HEK293 (cell line): ENCODE data around the gene KIFAP3.

Source experiments
- CTCF ChIA-PET: fragments of 350-600 bp; formaldehyde crosslinking; extraction: SDS; loops from one replicate; lab custom pipeline; 2021; ENCODE audit warnings: antibody characterized with exemption; lab: Yijun Ruan, JAX
- POLR2A ChIA-PET: fragments of 300-600 bp; formaldehyde crosslinking; extraction: SDS; loops from one replicate; lab custom pipeline; 2020; ENCODE audit warnings: antibody characterized with exemption, inconsistent platforms; lab: Yijun Ruan, JAX
- H3K27ac ChIP-seq: fragments of 200-500 bp; sonication (Bioruptor generic); 2 replicates; pipeline ENCODE4 v1.5.1; 2014; ENCODE audit warnings: low read depth, low read length, control low read depth, inconsistent platforms; ENCODE audit errors: extremely low read depth
- H3K36me3 ChIP-seq, 2 experiments: fragments of 200-500 bp in 1 of 2; sonication (Bioruptor generic) in 1 of 2; 1 replicate in 1 of 2; 2 replicates in 1 of 2; pipeline ENCODE4 v1.5.1; 2014 to 2017; ENCODE audit warnings: inconsistent platforms in 2 of 2, low read length in 2 of 2; ENCODE audit not compliant: control insufficient read depth in 2 of 2, insufficient read depth in 1 of 2
- H3K4me1 ChIP-seq: fragments of 200-500 bp; sonication (Bioruptor generic); 2 replicates; pipeline ENCODE4 v1.5.1; 2014; ENCODE audit warnings: mild to moderate bottlenecking, low read length, inconsistent platforms; ENCODE audit not compliant: control insufficient read depth, insufficient read depth
- H3K4me3 ChIP-seq: 2 replicates; pipeline ENCODE4 v1.5.1; 2011; ENCODE audit warnings: low read depth, mild to moderate bottlenecking, control low read depth, low read length, moderate library complexity
- H3K9me3 ChIP-seq: fragments of 200-500 bp; sonication (Bioruptor generic); 2 replicates; pipeline ENCODE4 v1.5.1; 2014; ENCODE audit warnings: low read depth, low read length, inconsistent platforms; ENCODE audit not compliant: control insufficient read depth, insufficient read depth
- SALL2 ChIP-seq: fragments of 450-650 bp; formaldehyde crosslinking; IDR thresholded peaks from 2 replicates; pipeline ENCODE4 v1.5.0; 2017; ENCODE audit warnings: missing biosample characterization, mild to moderate bottlenecking, missing genetic modification characterization, borderline replicate concordance
- YY1 ChIP-seq: fragments of 450-650 bp; formaldehyde crosslinking; IDR thresholded peaks from 2 replicates; pipeline ENCODE4 v1.5.1; 2018; ENCODE audit warnings: missing biosample characterization, missing genetic modification characterization
- ZBTB20 ChIP-seq: fragments of 450-650 bp; formaldehyde crosslinking; IDR thresholded peaks from 2 replicates; pipeline ENCODE4 v1.5.1; 2016; ENCODE audit warnings: missing biosample characterization, missing genetic modification characterization
- ZFP69B ChIP-seq: fragments of 450-650 bp; formaldehyde crosslinking; IDR thresholded peaks from 2 replicates; pipeline ENCODE4 v1.5.1; 2016; ENCODE audit warnings: missing biosample characterization, missing genetic modification characterization
- ZIC2 ChIP-seq: fragments of 450-650 bp; formaldehyde crosslinking; IDR thresholded peaks from 2 replicates; pipeline ENCODE4 v1.5.1; 2016; ENCODE audit warnings: missing biosample characterization, missing genetic modification characterization
- ZNF112 ChIP-seq: fragments of 450-650 bp; formaldehyde crosslinking; IDR thresholded peaks from 2 replicates; pipeline ENCODE4 v1.5.0; 2017; ENCODE audit warnings: missing biosample characterization, missing genetic modification characterization
- ZNF133 ChIP-seq: fragments of 450-650 bp; formaldehyde crosslinking; IDR thresholded peaks from 2 replicates; pipeline ENCODE4 v1.5.1; 2016; ENCODE audit warnings: missing biosample characterization, missing genetic modification characterization
- ZNF223 ChIP-seq: fragments of 450-650 bp; formaldehyde crosslinking; IDR thresholded peaks from 2 replicates; pipeline ENCODE4 v1.5.1; 2016; ENCODE audit warnings: missing biosample characterization, missing genetic modification characterization
- ZNF423 ChIP-seq: fragments of 450-650 bp; formaldehyde crosslinking; IDR thresholded peaks from 2 replicates; pipeline ENCODE4 v1.5.1; 2016; ENCODE audit warnings: missing biosample characterization, missing genetic modification characterization
- ZNF48 ChIP-seq: fragments of 450-650 bp; formaldehyde crosslinking; IDR thresholded peaks from 2 replicates; pipeline ENCODE4 v1.5.1; 2016; ENCODE audit warnings: missing biosample characterization, missing genetic modification characterization
- ZNF514 ChIP-seq: fragments of 450-650 bp; formaldehyde crosslinking; IDR thresholded peaks from 2 replicates; pipeline ENCODE4 v1.5.1; 2016; ENCODE audit warnings: missing biosample characterization, missing genetic modification characterization
- ZNF549 ChIP-seq: fragments of 450-650 bp; IDR thresholded peaks from 2 replicates; pipeline ENCODE4 v1.5.1; 2018; ENCODE audit warnings: missing biosample characterization, missing genetic modification characterization, mild to moderate bottlenecking, inconsistent platforms, moderate library complexity
- ZNF560 ChIP-seq: fragments of 450-650 bp; formaldehyde crosslinking; IDR thresholded peaks from 2 replicates; pipeline ENCODE4 v1.5.1; 2017; ENCODE audit warnings: missing biosample characterization, missing genetic modification characterization, borderline replicate concordance
- ZNF621 ChIP-seq: fragments of 450-650 bp; formaldehyde crosslinking; IDR thresholded peaks from 2 replicates; pipeline ENCODE4 v1.5.1; 2017; ENCODE audit warnings: missing biosample characterization, missing genetic modification characterization
- ZNF629 ChIP-seq: fragments of 450-650 bp; formaldehyde crosslinking; IDR thresholded peaks from 2 replicates; pipeline ENCODE4 v1.5.1; 2017; ENCODE audit warnings: missing biosample characterization, missing genetic modification characterization
- ZNF707 ChIP-seq: fragments of 450-650 bp; formaldehyde crosslinking; IDR thresholded peaks from 2 replicates; pipeline ENCODE4 v1.5.1; 2016; ENCODE audit warnings: missing biosample characterization, missing genetic modification characterization
- ZNF76 ChIP-seq: fragments of 450-650 bp; formaldehyde crosslinking; IDR thresholded peaks from 2 replicates; pipeline ENCODE4; 2016; ENCODE audit warnings: low read depth, missing biosample characterization, missing genetic modification characterization, borderline replicate concordance
- ZNF776 ChIP-seq: fragments of 450-650 bp; formaldehyde crosslinking; IDR thresholded peaks from 2 replicates; pipeline ENCODE4 v1.5.0; 2017; ENCODE audit warnings: missing biosample characterization, missing genetic modification characterization, borderline replicate concordance
- ZNF785 ChIP-seq: fragments of 450-650 bp; formaldehyde crosslinking; IDR thresholded peaks from 2 replicates; pipeline ENCODE4 v1.5.1; 2016; ENCODE audit warnings: missing biosample characterization, missing genetic modification characterization
- ZNF791 ChIP-seq: fragments of 450-650 bp; formaldehyde crosslinking; IDR thresholded peaks from 2 replicates; pipeline ENCODE4 v1.5.1; 2016; ENCODE audit warnings: missing biosample characterization, missing genetic modification characterization
- TF ChIP-seq, protein P1 (sequence below): fragments of 450-650 bp; formaldehyde crosslinking; IDR thresholded peaks from 2 replicates; pipeline ENCODE4 v1.5.1; 2017; ENCODE audit warnings: missing biosample characterization, mild to moderate bottlenecking, missing genetic modification characterization, moderate library complexity
- TF ChIP-seq, protein P2 (sequence below): fragments of 450-650 bp; formaldehyde crosslinking; IDR thresholded peaks from 2 replicates; pipeline ENCODE4 v1.5.1; 2017; ENCODE audit warnings: missing biosample characterization, missing genetic modification characterization
- TF ChIP-seq, protein P3 (sequence below): fragments of 450-650 bp; formaldehyde crosslinking; IDR thresholded peaks from 2 replicates; pipeline ENCODE4 v1.5.1; 2016; ENCODE audit warnings: missing biosample characterization, missing genetic modification characterization
- TF ChIP-seq, protein P4 (sequence below): sonication (generic); formaldehyde crosslinking; IDR thresholded peaks from 2 replicates; pipeline ENCODE4 v1.8.1; 2022; ENCODE audit warnings: mild to moderate bottlenecking, moderate library complexity, missing genetic modification reagents

KIFAP3 gene

DNA sequence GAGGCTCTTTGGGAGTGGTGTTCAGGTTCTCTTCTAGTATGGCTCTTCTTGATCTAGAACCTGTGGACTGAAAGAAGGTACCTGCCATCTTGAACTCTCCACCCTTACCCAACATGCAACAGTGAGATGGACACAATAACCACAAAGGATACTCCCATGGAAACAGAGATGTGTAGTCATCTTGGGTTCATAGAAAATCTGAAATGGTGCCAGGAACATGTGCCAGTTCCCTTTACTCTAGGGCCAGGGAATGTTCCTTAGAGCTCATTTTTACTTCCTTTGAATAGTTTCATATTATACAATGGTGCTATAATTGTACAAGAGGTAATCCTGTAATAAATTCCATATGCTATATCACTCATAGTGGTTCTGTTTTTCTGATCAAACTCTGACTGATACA lies 167.6 kb downstream of the KIFAP3 start:
- Histone ChIP-seq H3K4me1 (no peaks in the 10 kb centered on the region), H3K27ac (no peak overlapping the region), H3K4me3 (no peak overlapping the region), H3K36me3 (no peaks in the 10 kb centered on the region), H3K9me3 (no peaks in the 10 kb centered on the region)
- ChIA-PET POLR2A (no interaction called here), CTCF (interaction anchor here (0.6 kb wide), 1 partner anchor 782 kb away, joined by 3 read pairs; no protein-coding TSS in a partner anchor)
- no peak for TF ChIP-seq ZNF776
- no peak for TF ChIP-seq ZNF112 (tag by site-specific recombination)
- no peak for TF ChIP-seq ZNF48 (tag by site-specific recombination)
- TF ChIP-seq, protein P1, sequence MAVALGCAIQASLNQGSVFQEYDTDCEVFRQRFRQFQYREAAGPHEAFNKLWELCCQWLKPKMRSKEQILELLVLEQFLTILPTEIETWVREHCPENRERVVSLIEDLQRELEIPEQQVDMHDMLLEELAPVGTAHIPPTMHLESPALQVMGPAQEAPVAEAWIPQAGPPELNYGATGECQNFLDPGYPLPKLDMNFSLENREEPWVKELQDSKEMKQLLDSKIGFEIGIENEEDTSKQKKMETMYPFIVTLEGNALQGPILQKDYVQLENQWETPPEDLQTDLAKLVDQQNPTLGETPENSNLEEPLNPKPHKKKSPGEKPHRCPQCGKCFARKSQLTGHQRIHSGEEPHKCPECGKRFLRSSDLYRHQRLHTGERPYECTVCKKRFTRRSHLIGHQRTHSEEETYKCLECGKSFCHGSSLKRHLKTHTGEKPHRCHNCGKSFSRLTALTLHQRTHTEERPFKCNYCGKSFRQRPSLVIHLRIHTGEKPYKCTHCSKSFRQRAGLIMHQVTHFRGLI: no peak
- TF ChIP-seq, protein P2, sequence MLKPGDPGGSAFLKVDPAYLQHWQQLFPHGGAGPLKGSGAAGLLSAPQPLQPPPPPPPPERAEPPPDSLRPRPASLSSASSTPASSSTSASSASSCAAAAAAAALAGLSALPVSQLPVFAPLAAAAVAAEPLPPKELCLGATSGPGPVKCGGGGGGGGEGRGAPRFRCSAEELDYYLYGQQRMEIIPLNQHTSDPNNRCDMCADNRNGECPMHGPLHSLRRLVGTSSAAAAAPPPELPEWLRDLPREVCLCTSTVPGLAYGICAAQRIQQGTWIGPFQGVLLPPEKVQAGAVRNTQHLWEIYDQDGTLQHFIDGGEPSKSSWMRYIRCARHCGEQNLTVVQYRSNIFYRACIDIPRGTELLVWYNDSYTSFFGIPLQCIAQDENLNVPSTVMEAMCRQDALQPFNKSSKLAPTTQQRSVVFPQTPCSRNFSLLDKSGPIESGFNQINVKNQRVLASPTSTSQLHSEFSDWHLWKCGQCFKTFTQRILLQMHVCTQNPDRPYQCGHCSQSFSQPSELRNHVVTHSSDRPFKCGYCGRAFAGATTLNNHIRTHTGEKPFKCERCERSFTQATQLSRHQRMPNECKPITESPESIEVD: no peak
- TF ChIP-seq ZNF785: no peak
- no peak for TF ChIP-seq ZBTB20 (tag by site-specific recombination)
- TF ChIP-seq ZFP69B (tag by site-specific recombination): no peak

DNA sequence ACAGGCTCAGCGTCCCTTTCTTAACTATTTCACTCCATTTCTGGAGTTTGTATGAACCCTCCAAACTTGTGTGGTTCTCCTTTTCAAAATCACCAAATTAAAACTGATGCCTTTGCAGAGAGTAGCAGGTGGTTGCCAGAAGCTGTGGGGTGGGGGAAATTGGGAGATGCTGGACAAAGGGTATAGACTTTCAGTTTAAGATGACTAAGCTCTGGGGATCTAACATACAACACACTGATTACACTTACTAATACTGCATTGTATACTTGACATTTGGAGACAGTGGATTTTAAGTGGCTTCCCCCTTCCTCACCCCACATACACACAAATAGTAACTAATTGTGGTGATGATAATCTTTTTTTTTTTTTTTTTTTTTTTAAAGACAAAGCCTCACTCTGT lies 169.7 kb downstream of the KIFAP3 start:
- H3K27ac ChIP-seq: no peak overlapping the region
- no peaks in the 10 kb centered on the region for H3K4me1 ChIP-seq
- H3K9me3 ChIP-seq: no peaks in the 10 kb centered on the region
- H3K4me3 ChIP-seq: no peak overlapping the region
- TF ChIP-seq, protein P3, sequence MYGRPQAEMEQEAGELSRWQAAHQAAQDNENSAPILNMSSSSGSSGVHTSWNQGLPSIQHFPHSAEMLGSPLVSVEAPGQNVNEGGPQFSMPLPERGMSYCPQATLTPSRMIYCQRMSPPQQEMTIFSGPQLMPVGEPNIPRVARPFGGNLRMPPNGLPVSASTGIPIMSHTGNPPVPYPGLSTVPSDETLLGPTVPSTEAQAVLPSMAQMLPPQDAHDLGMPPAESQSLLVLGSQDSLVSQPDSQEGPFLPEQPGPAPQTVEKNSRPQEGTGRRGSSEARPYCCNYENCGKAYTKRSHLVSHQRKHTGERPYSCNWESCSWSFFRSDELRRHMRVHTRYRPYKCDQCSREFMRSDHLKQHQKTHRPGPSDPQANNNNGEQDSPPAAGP (tag by site-specific recombination): no peak
- no peak for TF ChIP-seq ZIC2 (tag by site-specific recombination)
- TF ChIP-seq, all 188 proteins: peak for 0
- POLR2A ChIA-PET: no interaction called here
- CTCF ChIA-PET: interaction anchor here (0.6 kb wide), 1 partner anchor 10 kb away, joined by 5 read pairs; no protein-coding TSS in a partner anchor
- H3K36me3 ChIP-seq: no peaks in the 10 kb centered on the region

DNA sequence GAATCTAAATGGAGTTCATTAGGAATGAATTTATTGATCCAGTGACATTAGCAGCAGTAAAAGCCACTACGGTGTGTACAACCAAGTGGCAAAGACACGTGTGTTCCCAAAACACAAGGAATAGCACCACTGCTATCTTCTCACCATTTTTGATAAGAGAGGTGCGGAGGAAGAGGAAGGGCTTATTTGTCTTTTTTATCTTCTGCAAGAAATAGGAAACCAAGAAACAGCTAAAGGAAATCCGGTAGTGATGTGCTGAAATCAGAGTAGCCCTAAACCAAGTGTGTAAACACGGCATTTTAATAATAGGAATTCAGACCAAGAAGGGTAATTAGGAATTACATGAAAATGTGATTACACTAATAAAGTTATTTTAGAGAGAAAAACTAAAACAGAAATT lies 171.7 kb downstream of the KIFAP3 start:
- ChIA-PET POLR2A (no interaction called here), CTCF (interaction anchor here (1.1 kb wide), 1 partner anchor 11 kb away, joined by 3 read pairs; no protein-coding TSS in a partner anchor)
- Histone ChIP-seq H3K4me1 (no peaks in the 10 kb centered on the region), H3K27ac (no peak overlapping the region), H3K4me3 (no peak overlapping the region), H3K9me3 (no peaks in the 10 kb centered on the region), H3K36me3 (no peaks in the 10 kb centered on the region)
- TF ChIP-seq YY1 (tag by site-specific recombination) (no peak), ZNF76 (tag by site-specific recombination) (no peak)
- TF ChIP-seq, protein P4, sequence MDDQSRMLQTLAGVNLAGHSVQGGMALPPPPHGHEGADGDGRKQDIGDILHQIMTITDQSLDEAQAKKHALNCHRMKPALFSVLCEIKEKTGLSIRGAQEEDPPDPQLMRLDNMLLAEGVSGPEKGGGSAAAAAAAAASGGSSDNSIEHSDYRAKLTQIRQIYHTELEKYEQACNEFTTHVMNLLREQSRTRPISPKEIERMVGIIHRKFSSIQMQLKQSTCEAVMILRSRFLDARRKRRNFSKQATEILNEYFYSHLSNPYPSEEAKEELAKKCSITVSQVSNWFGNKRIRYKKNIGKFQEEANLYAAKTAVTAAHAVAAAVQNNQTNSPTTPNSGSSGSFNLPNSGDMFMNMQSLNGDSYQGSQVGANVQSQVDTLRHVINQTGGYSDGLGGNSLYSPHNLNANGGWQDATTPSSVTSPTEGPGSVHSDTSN: no peak

DNA sequence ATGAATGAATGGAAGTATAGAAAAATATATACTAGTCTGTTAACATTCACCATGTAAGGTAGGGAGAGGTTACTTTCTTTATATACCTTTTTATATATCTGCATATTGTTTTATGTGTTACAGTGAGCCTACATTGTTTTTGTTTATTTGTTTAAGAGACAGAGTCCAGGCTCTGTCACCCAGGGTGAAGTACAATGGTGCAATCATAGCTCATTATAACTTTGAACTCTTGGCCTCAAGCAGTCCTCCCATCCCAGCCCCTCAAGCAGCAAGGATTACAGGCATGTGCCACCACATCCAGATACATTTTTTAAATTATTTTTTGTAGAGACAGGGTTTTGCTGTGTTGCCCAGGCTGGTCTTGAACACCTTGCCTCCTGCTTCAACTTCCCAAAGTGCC lies 173.4 kb downstream of the KIFAP3 start:
- H3K36me3 ChIP-seq: no peaks in the 10 kb centered on the region
- H3K4me1 ChIP-seq: no peaks in the 10 kb centered on the region
- CTCF ChIA-PET: no interaction called here
- POLR2A ChIA-PET: no interaction called here
- no peak overlapping the region for H3K4me3 ChIP-seq
- H3K9me3 ChIP-seq: no peaks in the 10 kb centered on the region
- H3K27ac ChIP-seq: no peak overlapping the region
- TF ChIP-seq ZNF560 (tag by site-specific recombination): no peak
- TF ChIP-seq ZNF223: no peak
- TF ChIP-seq ZNF549 (tag by site-specific recombination): no peak
- no peak for TF ChIP-seq ZNF629 (tag by site-specific recombination)
- no peak for TF ChIP-seq ZNF514 (tag by site-specific recombination)
- no peak for TF ChIP-seq ZNF707
- TF ChIP-seq SALL2 (tag by site-specific recombination): no peak
- TF ChIP-seq ZNF133 (tag by site-specific recombination): no peak
- TF ChIP-seq ZNF791 (tag by site-specific recombination): no peak
- TF ChIP-seq, protein P3 (tag by site-specific recombination): no peak
- TF ChIP-seq ZNF423: no peak
- TF ChIP-seq ZNF621: no peak
